ENCODE results near the gene ZNF618. TPM values are rescaled to one million over a fixed set of nuclear protein-coding genes. Genes with fewer than 3 reads are reported as not detected.
A peak's percentile ranks its signal among the peaks of the same experiment; 100 is the strongest.

Gene ZNF618
- total RNA-seq, 1 experiment from 2014 or later = 1.2 TPM

GRCh38 chr9:114080773-114081440 lies 204.8 kb downstream of the ZNF618 start:
- Histone ChIP-seq H3K4me3 (ENCODE audit: low read depth, low read length) (no peak overlapping the region), H3K36me3 (ENCODE audit: control insufficient read depth, insufficient read depth, low read length) (0 out of 2 replicates have a peak, but pooled peaks cover 2% of the 10 kb centered on the region), H3K9me3 (peaks cover 6% of the 10 kb centered on the region; the same call in 1 of the 2 replicates), H3K27me3 (replicated peaks; ENCODE audit: control insufficient read depth, insufficient read depth, low read length) (no peaks in the 10 kb centered on the region), H3K4me1 (peaks cover 52% of the 10 kb centered on the region)
- no peaks in the 10 kb centered on the region for H3K27me3 Mint-ChIP-seq (ENCODE audit: insufficient read depth, unreplicated experiment)
- peaks cover 45% of the 10 kb centered on the region for H3K4me1 Mint-ChIP-seq (ENCODE audit: low read depth, unreplicated experiment)
- TF ChIP-seq, protein P1, sequence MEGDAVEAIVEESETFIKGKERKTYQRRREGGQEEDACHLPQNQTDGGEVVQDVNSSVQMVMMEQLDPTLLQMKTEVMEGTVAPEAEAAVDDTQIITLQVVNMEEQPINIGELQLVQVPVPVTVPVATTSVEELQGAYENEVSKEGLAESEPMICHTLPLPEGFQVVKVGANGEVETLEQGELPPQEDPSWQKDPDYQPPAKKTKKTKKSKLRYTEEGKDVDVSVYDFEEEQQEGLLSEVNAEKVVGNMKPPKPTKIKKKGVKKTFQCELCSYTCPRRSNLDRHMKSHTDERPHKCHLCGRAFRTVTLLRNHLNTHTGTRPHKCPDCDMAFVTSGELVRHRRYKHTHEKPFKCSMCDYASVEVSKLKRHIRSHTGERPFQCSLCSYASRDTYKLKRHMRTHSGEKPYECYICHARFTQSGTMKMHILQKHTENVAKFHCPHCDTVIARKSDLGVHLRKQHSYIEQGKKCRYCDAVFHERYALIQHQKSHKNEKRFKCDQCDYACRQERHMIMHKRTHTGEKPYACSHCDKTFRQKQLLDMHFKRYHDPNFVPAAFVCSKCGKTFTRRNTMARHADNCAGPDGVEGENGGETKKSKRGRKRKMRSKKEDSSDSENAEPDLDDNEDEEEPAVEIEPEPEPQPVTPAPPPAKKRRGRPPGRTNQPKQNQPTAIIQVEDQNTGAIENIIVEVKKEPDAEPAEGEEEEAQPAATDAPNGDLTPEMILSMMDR (IDR thresholded peaks at IDR 0.05; ENCODE audit: insufficient read depth in 1 of 2, low read depth in 1 of 2, low read length in 1 of 2, severe bottlenecking in 1 of 2, unreplicated experiment in 1 of 2) = no peak
- peak overlapping the region; percentile 83 for H3K27ac Mint-ChIP-seq (ENCODE audit: unreplicated experiment)
- BruUV-seq (replicated peaks) = no TSS peak
- H3K36me3 Mint-ChIP-seq (ENCODE audit: insufficient read depth, unreplicated experiment) = peaks cover 5% of the 10 kb centered on the region
- H3K9me3 Mint-ChIP-seq (ENCODE audit: unreplicated experiment) = no peaks in the 10 kb centered on the region
- intact Hi-C loops (cut with micrococcal nuclease; ENCODE audit: unreplicated experiment) = loop anchor here (1.0 to 5.0 kb wide), 5 partner anchors 9 to 344 kb away; no protein-coding TSS in a partner anchor
- POLR2A ChIA-PET = interaction anchor here (1.0 kb wide), 1 partner anchor 73 kb away, joined by 3 read pairs; no protein-coding TSS in a partner anchor
- H3K4me3 Mint-ChIP-seq (ENCODE audit: unreplicated experiment) = peak overlapping the region; percentile 32
- CTCF ChIA-PET = interaction anchor here (0.8 to 1.0 kb wide), 2 partner anchors 27 to 210 kb away, joined by 3 to 9 read pairs; no protein-coding TSS in a partner anchor
- peak; percentile 88 to 89 for DNase-seq

GRCh38 chr9:114081441-114082016 lies 205.4 kb downstream of the ZNF618 start:
- TF ChIP-seq, protein P1 (IDR thresholded peaks at IDR 0.05; ENCODE audit: insufficient read depth in 1 of 2, low read depth in 1 of 2, low read length in 1 of 2, severe bottlenecking in 1 of 2, unreplicated experiment in 1 of 2) = no peak
- intact Hi-C loops (cut with micrococcal nuclease; ENCODE audit: unreplicated experiment) = loop anchor here (1.0 to 5.0 kb wide), 8 partner anchors 17 to 344 kb away; partner anchors contain the start of gene COL27A1
- 0 out of 2 replicates have a peak, but pooled peaks cover 2% of the 10 kb centered on the region for H3K36me3 ChIP-seq (ENCODE audit: control insufficient read depth, insufficient read depth, low read length)
- BruUV-seq (replicated peaks) = TSS peak; percentile 90
- Mint-ChIP-seq H3K27me3 (ENCODE audit: insufficient read depth, unreplicated experiment) (no peaks in the 10 kb centered on the region), H3K36me3 (ENCODE audit: insufficient read depth, unreplicated experiment) (peaks cover 5% of the 10 kb centered on the region), H3K4me3 (ENCODE audit: unreplicated experiment) (peak overlapping the region; percentile 32), H3K9me3 (ENCODE audit: unreplicated experiment) (no peaks in the 10 kb centered on the region), H3K27ac (ENCODE audit: unreplicated experiment) (peak overlapping the region; percentile 83), H3K4me1 (ENCODE audit: low read depth, unreplicated experiment) (peaks cover 45% of the 10 kb centered on the region)
- H3K27me3 ChIP-seq (replicated peaks; ENCODE audit: control insufficient read depth, insufficient read depth, low read length) = no peaks in the 10 kb centered on the region
- POLR2A ChIA-PET = interaction anchor here (1.0 kb wide), 1 partner anchor 72 kb away, joined by 3 read pairs; no protein-coding TSS in a partner anchor
- CTCF ChIA-PET = interaction anchor here (0.8 to 1.7 kb wide), 4 partner anchors 12 to 209 kb away, joined by 3 to 23 read pairs (median 10); partner anchors contain the start of gene COL27A1
- peak in 1 of 2 experiments; percentile 38 for DNase-seq
- H3K9me3 ChIP-seq = peaks cover 6% of the 10 kb centered on the region; the same call in 1 of the 2 replicates
- H3K4me1 ChIP-seq = peaks cover 52% of the 10 kb centered on the region
- no peak overlapping the region for H3K4me3 ChIP-seq (ENCODE audit: low read depth, low read length)
